ENCODE data around the gene KRT31.
"Not testable (repeated sequence)": the region's sequence is repeated elsewhere in the genome, so short reads cannot be mapped to it uniquely, and the experiment has no call there.

The KRT31 gene

GRCh38 chr17:41396996-41397660 lies at the start of gene KRT31:
TSS of gene KRT31 (minus strand) at chr17:41397608. CDS start at chr17:41397539, 69 bp downstream.
- no peak for DNase-seq

DNA sequence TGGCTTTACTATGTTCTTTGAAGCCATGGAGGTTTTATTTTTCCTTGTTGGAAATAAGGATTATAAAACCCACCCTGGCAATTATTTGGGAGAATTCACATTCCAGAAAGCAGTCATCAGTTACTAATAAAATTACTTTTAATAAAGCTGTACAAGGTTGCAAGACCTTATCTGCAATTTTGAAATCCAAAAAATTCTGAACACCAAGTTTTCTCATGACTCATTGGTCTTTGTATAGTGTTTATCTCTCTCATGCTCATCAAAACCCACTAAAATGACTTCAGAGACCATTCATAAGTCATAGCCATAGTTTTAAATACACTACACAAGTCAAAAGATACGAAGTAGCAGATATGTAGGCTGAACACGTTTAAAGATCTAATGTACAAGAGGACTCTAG lies 49.4 kb upstream of the KRT31 start:
- no peak for DNase-seq

DNA sequence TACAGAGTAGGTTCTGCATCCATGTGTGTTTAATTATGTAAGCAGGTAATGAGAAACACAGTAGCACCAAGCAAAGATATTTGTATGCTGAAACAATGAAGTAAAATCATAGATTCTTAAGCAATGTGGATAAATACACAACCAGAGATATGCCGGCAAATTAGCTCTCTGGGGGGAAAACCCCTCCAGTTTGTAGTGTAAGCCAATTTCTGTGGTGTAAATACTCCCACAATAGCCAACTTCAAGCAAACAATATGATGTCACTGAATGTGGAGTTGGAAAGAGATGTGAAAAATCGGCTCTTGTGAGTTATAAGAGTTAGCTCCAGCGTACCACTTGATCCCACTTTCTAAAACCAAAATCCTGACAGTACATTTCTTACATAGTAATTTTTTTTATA lies 47.2 kb upstream of the KRT31 start:
- no peak for DNase-seq

- no peak for DNase-seq
Observed at GRCh38 chr17:41444186-41444585, 46.8 kb upstream of the KRT31 start.

DNA sequence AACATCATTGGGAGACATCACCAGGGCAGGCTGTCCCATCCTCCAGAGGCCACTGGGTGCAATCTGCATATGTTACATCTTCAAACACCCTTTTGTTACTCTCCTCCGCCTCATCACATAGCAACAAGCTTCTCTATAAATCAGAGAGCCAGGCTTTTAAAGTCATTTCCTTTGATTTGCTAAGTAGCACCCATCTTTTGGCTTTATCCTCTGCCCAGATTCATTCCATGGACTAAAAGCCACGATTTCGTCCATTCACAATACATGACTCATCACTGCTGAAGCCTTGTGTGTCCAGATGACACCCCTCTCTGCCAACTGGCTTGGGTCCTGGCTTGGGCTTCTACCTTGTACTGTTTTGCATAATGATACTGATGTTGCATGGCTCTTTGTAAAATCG lies 45.3 kb upstream of the KRT31 start:
- DNase-seq, result no peak

DNA sequence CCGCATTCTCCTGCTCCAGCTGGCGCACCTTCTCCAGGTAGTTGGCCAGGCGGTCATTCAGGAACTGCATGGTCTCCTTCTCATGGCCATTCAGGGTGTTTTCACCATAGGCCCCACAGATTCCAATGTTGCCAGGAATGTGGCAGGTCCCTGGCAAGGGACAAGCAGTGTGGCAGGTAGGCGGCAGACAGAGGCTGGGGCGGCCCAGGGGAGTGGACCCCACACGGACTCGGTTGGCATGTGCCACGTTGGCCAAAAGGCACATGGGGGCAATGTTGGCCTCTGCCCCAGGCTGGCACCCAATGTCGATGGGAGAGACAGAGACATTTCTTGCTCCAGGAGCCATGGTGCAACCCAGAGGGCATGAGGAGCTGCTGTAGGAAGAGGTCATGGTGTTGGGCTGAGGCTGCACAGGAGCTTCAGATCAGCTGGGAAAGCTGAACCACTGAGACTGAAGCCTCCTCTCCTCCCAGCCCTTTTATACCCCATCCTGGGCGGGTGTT lies 43.2 kb upstream of the KRT31 start, which contains the start of gene KRT38:
Gene KRT38 (minus strand): TSS at position 453 of the 503 bp plus-strand sequence. CDS start 62 bp downstream, at position 391.
- DNase-seq, result no peak

DNA sequence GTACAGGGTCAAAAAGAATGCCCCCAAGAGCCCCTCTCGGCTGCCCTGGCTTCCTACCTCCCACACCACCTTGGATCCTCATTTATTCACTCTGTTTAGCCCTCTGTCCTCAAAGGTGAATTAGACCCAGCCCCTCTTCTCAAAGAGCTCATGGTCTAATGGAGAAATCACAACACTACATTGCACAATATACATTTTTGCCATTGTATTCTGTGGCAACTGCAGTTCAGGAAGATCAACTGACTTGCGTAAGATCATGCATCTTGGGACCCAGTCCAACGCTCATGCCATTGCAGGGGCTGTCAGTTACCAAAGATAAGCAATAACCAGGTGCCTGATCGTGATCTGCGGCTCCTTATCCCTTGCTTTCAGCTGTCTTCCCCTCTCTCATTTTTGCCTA lies 42.0 kb upstream of the KRT31 start:
- no peak for DNase-seq

DNA sequence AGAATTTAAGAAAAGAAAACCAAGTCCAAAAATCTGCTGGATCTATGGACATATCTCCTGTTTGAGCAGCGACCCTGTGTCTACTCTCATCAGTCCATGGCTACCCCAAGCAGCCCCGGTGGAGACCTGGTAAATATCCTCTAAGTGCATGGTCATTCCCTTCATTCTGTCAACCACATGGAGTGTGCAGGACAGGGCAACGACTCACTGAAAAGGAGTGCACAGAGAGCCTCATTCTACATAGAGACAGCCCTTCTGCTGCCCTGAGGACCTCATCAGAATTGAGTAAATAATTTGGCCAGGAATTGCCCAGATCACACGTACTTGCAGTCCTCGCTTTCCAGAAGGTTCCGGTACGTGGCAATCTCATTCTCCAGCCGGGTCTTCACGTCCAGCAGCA lies 40.4 kb upstream of the KRT31 start:
- DNase-seq, result no peak

DNA sequence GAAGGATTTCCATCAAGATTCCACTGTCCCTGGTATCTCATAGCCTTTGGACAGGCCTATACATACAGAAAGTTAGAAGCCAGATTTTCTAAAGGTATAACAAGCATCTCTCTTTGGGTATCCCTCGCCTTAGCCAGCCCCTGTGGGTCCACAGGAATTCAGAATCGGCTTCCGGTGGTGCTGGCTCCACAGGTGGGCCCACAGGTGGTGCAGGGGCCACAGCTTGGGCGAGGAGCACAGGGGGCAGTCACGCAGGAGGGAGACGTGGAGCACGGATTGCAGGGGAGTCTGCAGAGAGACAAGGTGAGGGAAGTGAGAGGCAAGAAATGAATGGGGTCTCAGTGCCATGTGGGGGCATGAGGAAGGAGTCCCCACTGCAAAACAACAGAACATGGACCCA lies 39.8 kb upstream of the KRT31 start:
- no peak for DNase-seq

DNA sequence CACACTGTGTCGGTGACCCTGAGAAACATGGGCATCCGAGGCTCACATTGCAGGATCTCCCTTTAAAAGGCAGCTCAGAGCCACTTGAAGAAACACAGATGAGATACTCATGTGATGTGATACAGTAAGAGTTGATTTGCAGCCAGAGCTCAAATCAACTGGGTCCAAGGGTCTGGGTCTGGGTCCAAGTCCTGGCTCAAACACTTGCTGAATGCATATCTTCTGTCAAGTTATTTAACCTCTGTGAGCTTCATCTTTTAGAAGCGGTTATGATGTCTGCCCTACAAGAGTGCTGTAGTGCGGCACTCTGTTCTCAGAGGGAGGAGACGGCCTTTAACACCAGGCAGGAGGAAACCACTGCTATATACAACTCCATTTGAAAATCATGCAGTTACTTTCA lies 37.0 kb upstream of the KRT31 start:
- DNase-seq, result no peak

DNA sequence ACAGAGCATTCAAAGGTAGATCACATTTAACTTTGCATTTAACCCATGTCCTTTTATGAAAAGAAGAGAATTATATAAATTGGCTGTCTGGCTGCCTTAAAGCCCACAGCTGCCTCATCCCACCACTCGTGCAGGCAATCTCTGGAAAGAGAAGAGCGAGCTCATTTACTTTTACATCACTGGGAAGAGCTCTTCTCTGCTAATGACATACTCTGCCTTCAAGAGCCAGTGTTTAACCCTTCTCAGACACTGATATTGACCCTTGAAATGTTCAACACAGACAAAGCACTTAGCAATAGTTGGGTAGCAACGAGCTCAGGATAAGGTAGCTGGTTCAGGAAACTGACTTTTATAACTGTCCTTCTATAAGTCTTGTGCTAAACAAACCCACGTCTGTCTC lies 36.6 kb upstream of the KRT31 start:
- DNase-seq, result no peak

- DNase-seq, result no peak
Observed at GRCh38 chr17:41433586-41433985, 36.2 kb upstream of the KRT31 start.

- DNase-seq, result not testable (repeated sequence)
Observed at GRCh38 chr17:41430376-41430775, 33.0 kb upstream of the KRT31 start.

- DNase-seq, result no peak
Observed at GRCh38 chr17:41429667-41430066, 32.3 kb upstream of the KRT31 start.

GRCh38 chr17:41428591-41429291 lies 31.3 kb upstream of the KRT31 start:
- DNase-seq, result no peak

DNA sequence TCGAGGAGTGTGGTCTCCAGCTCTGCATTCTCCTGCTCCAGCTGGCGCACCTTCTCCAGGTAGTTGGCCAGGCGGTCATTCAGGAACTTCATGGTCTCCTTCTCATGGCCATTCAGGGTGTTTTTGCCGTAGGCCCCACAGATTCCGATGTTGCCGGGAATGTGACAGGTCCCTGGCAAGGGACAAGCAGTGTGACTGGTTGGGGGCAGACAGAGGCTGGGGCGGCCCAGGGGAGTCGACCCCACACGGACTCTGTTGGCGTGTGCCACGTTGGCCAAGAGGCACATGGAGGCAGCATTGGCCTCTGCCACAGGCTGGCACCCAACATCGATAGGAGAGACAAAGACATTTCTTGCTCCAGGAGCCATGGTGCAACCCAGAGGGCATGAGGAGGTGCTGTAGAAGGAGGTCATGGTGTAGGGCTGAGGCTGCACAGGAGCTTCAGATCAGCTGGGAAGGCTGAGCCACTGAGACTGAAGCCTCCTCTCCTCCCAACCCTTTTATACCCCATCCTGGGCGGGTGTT lies 26.8 kb upstream of the KRT31 start, which contains the start of gene KRT37:
Gene KRT37 (minus strand): TSS at position 475 of the 525 bp plus-strand sequence. CDS start 62 bp downstream, at position 413.
- no peak for DNase-seq

DNA sequence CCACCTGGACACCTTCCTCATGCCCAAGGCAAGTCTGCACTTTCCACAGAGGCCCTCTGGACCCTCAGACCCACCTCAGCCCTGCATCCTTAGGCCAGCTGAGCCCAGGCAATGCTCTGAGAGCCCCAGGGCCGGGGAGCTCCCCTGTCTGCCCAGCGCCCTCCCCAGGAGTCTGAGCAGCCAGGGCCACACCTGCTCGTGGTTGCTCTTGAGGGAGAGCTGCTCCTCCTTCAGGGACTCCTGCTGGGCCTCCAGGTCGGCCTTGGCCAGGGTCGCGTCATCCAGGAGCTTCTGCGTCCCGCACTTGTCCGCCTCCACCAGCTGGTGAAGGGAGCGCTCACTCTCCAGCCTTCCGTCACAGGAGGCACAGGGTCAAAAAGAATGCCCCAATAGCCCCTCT lies 25.2 kb upstream of the KRT31 start:
- not testable (repeated sequence) for DNase-seq

- no peak for DNase-seq
Observed at GRCh38 chr17:41421617-41422016, 24.2 kb upstream of the KRT31 start.

- DNase-seq, result no peak
Observed at GRCh38 chr17:41421116-41421515, 23.7 kb upstream of the KRT31 start.

GRCh38 chr17:41420134-41420533 lies 22.7 kb upstream of the KRT31 start:
- no peak for DNase-seq

DNA sequence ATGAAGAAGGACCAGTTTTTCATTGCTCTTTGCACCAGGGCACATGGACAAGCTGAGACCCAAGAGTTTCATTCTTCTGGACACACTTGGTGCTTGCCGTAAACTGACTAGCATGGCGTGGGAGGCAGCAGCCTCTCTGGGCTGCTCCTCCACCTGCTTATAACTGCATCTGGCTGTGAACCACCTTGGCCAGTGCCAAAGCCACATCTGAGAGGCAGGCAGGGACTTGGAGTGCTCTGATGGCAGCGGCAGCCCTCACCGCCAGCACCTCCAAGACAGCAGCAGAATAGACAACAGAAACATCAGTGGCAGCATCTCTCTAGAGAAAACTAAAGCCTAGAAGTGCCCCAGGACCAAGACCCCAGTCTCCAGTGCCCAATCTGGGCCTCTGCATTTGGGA lies 22.3 kb upstream of the KRT31 start:
- no peak for DNase-seq

DNA sequence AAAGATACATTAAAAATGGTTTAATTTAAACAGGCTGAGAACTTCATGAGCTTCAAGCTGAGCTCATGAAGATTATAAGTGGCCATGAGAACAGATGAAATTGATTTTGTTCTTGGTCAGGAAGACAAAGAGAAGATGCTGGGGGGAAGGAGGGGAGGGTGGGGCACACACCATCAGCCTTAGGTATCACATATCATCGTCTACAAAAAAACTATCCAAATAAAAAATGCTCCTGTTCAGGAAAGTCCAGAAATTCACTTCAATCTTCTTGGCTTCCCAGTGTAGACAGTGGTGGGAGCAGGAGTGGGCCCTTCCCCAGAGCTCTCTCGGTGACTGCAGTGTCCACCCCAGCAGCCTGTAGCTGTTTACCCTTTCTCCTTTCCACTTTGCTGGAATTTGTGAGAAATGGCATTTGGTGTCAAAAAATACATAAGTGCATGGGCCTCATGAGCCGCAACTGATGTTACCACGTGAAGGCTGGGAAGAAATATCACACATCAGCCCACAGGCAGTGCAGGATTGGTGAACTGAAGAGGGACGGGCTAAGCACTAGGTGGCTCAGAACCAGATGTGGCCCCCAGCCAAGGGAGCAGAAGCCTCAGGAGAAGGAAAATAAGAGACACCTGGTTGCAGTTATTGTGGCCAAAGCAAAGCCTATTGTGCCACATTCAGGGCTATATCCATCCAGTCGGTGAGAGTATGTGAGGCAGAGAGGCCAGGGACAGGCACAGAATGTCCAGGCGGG lies 20.9 kb upstream of the KRT31 start:
- no peak for DNase-seq

DNA sequence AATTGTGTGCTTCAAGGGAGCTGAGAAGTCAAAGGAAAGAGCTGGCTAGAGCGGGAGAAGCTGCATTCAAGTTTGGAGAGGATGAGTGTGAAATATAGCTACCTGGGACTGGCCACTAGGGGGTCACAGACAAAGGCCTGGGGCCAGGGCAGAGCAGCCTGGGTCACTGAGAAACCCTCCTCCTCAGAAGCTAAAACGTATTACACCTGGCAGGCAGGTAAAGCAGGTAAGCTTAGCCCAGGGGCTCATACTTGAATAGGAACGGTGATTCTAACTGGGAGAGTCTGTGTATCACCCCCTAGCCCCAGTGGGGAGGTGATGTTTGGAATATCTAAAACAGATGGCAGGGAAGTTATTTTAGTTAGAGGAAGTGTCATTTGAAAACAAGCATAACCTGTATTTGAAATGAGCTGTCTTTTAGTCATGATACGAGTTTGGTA lies 20.2 kb upstream of the KRT31 start:
- no peak for DNase-seq
